Measurements from ENCODE around the gene TMEM260.
"Not testable (repeated sequence)": the region's sequence is repeated elsewhere in the genome, so short reads cannot be mapped to it uniquely, and the experiment has no call there.

The TMEM260 gene

GRCh38 chr14:56594428-56594827 is 14.8 kb downstream of the TMEM260 start:
- DNase-seq (ENCODE audit: extremely low read depth in 1 of 2, low read depth in 1 of 2), result no peak

DNA sequence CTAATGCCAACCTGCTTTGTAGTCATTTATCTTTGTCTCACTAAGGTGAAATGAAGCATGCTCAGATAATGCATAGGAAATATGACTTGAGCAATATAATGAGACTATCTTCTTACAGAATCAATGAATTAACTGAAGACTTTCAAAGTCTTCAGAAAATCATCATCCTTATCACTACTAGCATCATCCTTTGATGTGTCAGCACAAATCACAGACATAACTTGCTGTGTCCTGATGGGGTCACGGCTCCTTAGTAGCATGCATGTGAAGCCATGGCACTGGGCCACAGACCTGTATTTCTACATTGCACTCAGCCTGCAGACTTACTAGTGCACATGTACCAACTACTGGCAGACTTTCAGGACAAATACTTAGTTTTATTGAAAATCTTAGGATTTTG is 18.9 kb downstream of the TMEM260 start:
- DNase-seq (ENCODE audit: extremely low read depth in 1 of 2, low read depth in 1 of 2), result no peak

- no peak for DNase-seq (ENCODE audit: extremely low read depth in 1 of 2, low read depth in 1 of 2)
Measured at GRCh38 chr14:56603648-56604047, 24.1 kb downstream of the TMEM260 start.

GRCh38 chr14:56608689-56609088 is 29.1 kb downstream of the TMEM260 start:
- DNase-seq (ENCODE audit: extremely low read depth in 1 of 2, low read depth in 1 of 2), result no peak

DNA sequence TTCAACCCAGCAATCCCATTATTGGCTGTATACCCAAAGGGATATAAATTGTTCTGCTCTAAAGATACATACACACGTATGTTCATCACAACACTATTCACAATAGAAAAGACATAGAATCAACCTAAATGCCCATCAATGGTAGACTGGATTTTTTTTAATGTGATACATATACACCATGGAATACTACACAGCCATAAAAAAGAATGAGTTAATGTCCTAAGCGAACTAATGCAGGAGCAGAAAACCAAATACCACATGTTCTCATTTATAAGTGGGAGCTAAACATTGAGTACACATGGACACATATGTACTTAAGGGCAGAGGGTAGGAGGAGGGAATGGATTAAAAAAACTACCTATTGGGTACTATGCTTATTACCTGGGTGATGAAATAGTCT is 32.1 kb downstream of the TMEM260 start:
- not testable (repeated sequence) for DNase-seq (ENCODE audit: extremely low read depth in 1 of 2, low read depth in 1 of 2)

GRCh38 chr14:56617084-56617483 is 37.5 kb downstream of the TMEM260 start:
- DNase-seq (ENCODE audit: extremely low read depth in 1 of 2, low read depth in 1 of 2), result no peak

- DNase-seq (ENCODE audit: extremely low read depth in 1 of 2, low read depth in 1 of 2), result no peak
Measured at GRCh38 chr14:56630707-56631106, 51.1 kb downstream of the TMEM260 start.

GRCh38 chr14:56632195-56632594 is 52.6 kb downstream of the TMEM260 start:
- DNase-seq (ENCODE audit: extremely low read depth in 1 of 2, low read depth in 1 of 2), result no peak

DNA sequence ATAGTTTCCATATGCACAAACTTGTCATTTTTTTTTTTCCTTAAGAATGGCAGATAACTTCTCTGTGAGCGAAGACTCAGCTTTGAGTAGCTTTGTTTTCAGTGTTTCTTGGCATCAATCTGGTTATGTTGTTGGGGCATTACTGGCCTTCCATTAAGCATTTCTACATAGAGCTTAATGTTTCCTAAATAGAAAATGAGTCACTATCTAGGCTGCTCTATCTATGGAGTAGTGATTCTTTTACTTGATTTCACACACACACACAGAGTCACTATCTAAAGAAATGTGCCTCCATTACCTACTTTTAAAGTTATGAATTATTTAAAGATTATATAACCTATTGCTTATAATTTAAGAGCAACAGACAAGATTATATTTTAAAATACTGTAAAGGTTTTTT is 53.9 kb downstream of the TMEM260 start:
- DNase-seq (ENCODE audit: extremely low read depth in 1 of 2, low read depth in 1 of 2), result no peak

DNA sequence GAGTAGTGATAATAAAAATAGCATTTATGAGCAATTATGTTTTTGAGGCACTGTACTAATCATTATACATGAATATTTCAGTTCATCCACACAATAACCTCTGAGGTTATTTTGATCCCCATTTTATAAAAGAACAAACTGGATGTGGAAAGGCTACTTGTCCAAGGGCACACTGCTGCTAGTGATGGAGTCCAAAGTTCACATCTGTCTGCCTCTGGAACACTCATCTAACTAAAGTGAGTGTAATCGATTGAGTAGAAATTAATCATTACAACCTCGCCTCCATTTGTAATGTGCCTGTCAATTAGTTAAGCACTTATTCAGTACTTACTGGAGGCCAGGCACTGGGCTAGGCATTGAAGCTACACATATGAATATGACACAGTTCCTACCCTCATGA is 55.4 kb downstream of the TMEM260 start:
- no peak for DNase-seq (ENCODE audit: extremely low read depth in 1 of 2, low read depth in 1 of 2)

- DNase-seq (ENCODE audit: extremely low read depth in 1 of 2, low read depth in 1 of 2), result no peak
Measured at GRCh38 chr14:56647493-56647892, 67.9 kb downstream of the TMEM260 start.

GRCh38 chr14:56648508-56649301 is 69.1 kb downstream of the TMEM260 start:
- DNase-seq (ENCODE audit: extremely low read depth in 1 of 2, low read depth in 1 of 2), result no peak

- no peak for DNase-seq (ENCODE audit: extremely low read depth in 1 of 2, low read depth in 1 of 2)
Measured at GRCh38 chr14:56649382-56649781, 69.8 kb downstream of the TMEM260 start.

DNA sequence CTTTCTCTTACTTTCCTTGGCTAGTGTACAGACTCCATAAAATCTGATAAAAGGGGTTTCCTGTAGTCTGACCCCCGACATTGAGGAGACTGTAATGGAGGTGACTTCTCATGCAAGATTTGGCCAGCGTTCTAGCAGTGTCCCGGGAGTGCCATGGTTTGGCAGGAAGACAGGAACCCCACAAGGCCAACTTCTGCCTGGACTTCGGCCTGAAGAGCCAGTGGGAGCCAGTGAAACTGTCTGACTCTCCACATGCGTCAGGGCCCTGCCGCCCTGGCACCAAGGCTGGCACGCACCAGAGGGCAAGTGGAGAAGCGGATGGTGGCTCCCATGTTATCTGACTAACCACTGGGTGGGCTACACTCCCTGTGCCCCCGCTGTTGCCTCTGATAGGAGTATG is 70.5 kb downstream of the TMEM260 start:
- DNase-seq (ENCODE audit: extremely low read depth in 1 of 2, low read depth in 1 of 2), result no peak

DNA sequence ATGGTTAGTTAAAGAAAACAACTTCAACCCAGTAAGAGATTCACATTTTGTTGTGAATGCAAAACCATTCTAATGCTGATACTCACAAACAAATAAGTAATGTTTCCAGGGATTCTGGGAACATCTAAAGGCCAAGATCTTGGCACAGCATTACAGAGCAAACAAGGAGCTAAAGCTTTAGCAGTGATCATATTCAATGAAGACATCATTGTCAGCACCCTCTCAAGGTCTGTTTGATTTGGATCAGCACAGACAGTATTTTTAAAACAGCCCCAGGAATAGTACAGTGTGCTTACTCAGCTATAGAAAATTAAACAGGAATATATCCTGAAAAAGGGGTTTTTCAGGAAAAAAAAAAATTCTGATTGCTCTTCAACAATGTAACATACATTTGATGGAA is 71.4 kb downstream of the TMEM260 start:
- DNase-seq (ENCODE audit: extremely low read depth in 1 of 2, low read depth in 1 of 2), result no peak

- DNase-seq (ENCODE audit: extremely low read depth in 1 of 2, low read depth in 1 of 2), result no peak
Measured at GRCh38 chr14:56657604-56658003, 78.0 kb downstream of the TMEM260 start.

DNA sequence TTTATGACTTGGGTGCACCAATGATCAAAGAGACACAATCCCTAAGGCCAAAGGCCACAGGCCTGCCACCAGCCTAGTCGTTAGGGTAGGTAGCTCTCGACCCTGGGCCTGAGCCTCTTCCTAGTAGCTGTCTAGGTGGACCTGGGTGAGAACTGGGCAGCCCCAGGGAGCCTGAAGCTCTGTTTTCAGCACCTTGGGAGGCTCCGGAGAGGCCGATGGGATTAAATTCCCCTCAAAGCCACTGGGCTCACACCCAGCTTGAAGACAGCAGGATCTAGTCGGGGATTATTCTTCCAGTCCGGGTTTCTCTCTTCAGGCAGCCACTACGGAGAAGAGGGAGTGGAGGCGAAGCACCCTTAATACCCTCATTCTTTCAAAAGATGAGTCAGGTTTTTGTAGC is 79.8 kb downstream of the TMEM260 start:
- DNase-seq (ENCODE audit: extremely low read depth in 1 of 2, low read depth in 1 of 2), result no peak

GRCh38 chr14:56659964-56660551 is 80.5 kb downstream of the TMEM260 start:
- DNase-seq (ENCODE audit: extremely low read depth in 1 of 2, low read depth in 1 of 2), result no peak

DNA sequence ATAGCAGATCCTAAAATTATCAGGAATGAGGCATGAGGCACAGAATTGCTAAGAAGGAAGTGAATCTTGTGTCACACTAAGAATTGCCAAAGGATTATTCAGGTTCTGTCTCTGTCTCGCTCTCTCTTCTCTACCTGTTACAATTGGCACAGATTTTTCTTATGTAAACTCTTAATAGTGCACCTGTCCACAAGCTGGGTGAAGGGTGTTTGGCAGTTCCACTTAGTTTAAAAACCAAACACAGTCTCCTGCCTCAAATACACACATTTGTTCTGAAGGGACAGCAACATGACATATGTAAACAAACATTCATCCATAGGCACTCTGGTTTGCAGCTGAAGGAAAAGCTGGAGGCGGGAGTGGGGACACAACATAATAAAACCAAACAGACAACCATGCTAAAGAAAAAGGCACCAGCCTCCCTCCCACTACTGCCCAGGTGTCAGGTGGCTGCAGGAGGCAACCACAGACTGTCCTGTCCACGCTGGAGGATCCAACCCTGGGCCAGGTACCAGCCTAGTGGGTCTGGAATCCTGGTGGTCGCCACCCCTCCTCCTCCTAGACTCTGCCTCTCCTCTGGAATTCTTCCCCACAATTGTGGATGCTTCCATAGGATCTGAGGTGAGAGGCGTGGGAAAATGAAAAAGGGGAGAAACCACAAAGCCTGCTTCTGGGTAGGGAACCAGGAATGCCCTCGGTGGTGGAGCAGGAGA is 81.2 kb downstream of the TMEM260 start:
- DNase-seq (ENCODE audit: extremely low read depth in 1 of 2, low read depth in 1 of 2), result no peak

DNA sequence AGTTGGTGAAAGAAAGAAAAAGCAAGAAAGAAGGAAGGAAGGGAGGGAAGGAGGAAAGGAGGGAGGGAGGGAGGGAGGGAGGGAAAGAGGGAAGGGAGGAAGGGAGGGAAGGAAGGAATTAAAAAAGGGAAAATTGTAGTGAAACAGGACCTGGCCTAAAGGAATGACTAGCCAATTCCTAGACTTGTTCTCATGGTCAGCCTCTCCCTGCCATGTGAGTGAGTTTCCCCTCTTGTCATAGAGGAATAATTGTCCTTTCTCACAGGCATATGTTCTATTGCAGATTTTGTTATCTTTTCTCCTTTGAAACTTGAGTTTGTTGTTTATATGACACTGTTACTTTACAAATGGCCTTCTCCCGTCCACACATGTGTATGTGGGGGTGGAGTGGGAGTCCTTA is 81.9 kb downstream of the TMEM260 start:
- DNase-seq (ENCODE audit: extremely low read depth in 1 of 2, low read depth in 1 of 2), result no peak

DNA sequence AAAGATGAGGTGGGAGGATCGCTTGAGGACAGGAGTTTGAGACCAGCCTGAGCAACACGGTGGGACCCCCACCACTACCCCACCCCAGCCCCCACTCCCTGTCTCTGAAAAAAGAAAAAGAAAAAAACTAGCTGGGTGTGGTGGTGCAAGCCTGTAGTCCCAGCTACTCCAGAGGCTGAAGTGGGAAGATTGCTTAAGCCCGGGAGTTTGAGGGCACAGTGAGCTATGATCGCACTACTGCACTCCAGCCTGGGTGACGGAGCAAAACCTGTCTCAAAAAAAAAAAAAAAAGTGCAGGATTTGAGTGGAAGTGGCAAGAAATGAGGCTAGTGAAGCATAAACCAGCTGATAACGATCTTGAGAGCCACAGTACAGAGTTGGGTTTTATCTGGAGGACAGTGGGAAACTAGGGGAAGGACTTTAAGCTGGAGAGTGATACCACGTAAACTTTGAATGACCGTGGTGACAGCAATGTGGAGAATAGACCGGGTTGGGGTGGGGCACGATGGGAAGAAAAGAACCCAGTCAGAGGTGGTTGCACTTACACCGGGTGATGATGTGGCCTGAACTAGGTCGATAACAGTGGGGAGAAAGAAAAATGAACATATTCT is 85.3 kb downstream of the TMEM260 start:
- DNase-seq (ENCODE audit: extremely low read depth in 1 of 2, low read depth in 1 of 2), result no peak

GRCh38 chr14:56666294-56666693 is 86.7 kb downstream of the TMEM260 start:
- DNase-seq (ENCODE audit: extremely low read depth in 1 of 2, low read depth in 1 of 2), result no peak
